GM10847 (cell line): Measurements from ENCODE around the gene KRT76.

Source experiments
- POLR2A ChIP-seq: IDR thresholded peaks from 2 replicates; pipeline ENCODE4 v1.6.1; 2011; ENCODE audit not compliant: insufficient read length; ENCODE audit errors: extremely low read depth

Gene KRT76

DNA sequence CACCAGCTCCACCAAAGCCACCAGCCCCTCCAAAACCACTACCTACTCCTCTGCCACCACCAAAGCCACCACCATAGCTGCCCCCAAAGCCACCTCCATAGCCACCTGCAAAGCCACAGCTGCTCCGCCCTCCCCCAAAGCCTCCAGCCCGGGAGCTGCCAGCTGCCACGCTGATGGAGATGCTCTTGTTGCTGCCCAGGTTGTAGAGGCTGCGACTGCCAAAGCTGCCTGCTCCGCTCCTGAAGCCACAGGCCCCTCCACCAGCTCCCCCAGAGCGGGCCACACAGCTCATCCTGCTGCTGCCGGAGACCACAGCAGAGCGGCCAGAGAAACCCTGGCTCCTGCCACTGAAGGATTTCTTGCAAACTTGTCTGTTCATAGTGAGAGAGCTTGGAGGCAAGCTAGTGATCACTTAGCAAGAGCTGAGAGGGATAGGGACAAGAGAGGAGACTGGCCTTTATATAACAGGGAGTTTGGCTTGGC, at the start of gene KRT76:
TSS of gene KRT76 (minus strand) at position 433 of the 483 bp plus-strand sequence. CDS start at position 379, 54 bp downstream.
- TF ChIP-seq POLR2A: no peak

DNA sequence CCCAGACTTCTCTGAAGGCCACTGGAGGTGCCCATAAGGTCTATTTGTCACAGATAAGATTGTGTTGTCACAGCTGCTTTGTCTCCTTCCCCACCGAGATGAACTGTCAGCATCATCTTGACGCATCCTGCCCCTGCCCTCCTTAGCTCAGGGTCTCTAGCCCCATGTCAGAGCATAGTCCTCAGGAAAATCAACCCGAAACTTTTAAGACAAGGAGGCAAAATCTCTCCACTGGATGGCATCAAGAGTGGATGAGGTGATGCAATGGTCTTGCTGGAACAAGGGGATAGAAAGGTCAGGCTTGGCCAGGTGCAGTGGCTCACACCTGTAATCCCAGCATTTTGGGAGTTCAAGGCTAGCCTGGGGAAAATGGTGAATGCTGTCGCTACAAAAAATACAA, 48.8 kb upstream of the KRT76 start:
- no peak for TF ChIP-seq POLR2A

- TF ChIP-seq POLR2A: no peak
These were observed 47.7 kb upstream of the KRT76 start for GRCh38 chr12:52824741-52825410.

GRCh38 chr12:52823761-52824450, 46.8 kb upstream of the KRT76 start:
- TF ChIP-seq POLR2A: no peak

GRCh38 chr12:52822771-52823510, 45.8 kb upstream of the KRT76 start:
- TF ChIP-seq POLR2A: no peak

- no peak for TF ChIP-seq POLR2A
These were observed 44.9 kb upstream of the KRT76 start for GRCh38 chr12:52821826-52822660.

- TF ChIP-seq POLR2A: no peak
These were observed 44.1 kb upstream of the KRT76 start for GRCh38 chr12:52821071-52821730.

GRCh38 chr12:52820521-52820920, 43.4 kb upstream of the KRT76 start:
- no peak for TF ChIP-seq POLR2A

- no peak for TF ChIP-seq POLR2A
These were observed 42.8 kb upstream of the KRT76 start for GRCh38 chr12:52819731-52820510.

DNA sequence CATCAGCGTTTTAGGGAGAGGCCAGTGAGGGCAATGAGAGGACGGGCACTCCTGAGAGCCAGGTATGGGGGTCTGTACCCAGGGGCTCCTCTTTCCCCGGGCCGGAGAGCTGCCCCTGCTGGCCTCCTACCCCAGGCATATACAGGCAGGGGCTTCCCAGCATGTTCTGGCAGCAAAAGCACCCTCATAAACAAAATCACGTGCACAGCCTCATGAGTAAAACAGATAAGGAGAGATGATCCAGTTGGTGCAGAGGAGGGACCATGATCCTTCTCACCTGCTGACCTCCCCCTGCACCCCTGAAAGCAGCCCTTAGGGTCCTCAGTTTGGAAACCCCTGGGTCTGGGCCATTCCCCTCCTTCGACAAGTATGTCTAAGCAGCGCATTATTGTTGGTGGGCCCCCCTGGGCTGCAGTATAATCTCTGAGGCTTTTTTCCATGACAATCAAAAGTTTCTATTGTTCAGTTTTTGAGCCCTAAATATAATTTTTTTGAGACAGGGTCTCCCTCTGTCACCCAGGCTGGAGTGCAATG, 41.8 kb upstream of the KRT76 start:
- TF ChIP-seq POLR2A: no peak

DNA sequence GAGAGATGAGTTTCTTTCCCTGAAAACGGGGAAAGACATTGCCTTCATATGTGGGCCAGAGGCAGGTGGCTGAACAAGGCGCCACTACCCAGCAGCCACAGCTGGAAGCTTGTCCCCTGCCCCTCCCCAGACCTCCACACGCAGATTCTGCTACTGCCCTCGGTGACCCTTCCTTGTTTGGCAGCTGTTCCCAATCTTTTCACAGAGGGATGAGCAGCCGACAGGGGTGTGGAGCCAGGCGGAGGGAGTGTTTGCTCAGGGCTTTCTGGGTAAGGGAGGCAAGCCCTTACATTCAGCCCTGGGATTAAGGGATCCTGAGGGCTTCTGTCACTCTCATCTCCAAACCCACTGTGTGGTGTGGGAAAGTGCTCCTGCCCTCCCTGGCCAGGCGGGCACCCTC, 41.2 kb upstream of the KRT76 start:
- no peak for TF ChIP-seq POLR2A

GRCh38 chr12:52817699-52818238, 40.6 kb upstream of the KRT76 start:
- TF ChIP-seq POLR2A: no peak

- TF ChIP-seq POLR2A: no peak
These were observed 40.0 kb upstream of the KRT76 start for GRCh38 chr12:52817003-52817698.
